HCT116 (cell line): ENCODE measurements around the gene FUNDC2. TPM values are rescaled to one million over a fixed set of nuclear protein-coding genes. Genes with fewer than 3 reads are reported as not detected.

Source experiments
- ATAC-seq: fragments of 200-7000 bp; cut with Tn5 transposase; 2 replicates; pipeline ENCODE4 v1.9.1; 2020; ENCODE audit warnings: mild to moderate bottlenecking, moderate library complexity
- BruUV-seq: library from RNA; stranded (reverse); fragments of 400-500 nt; replicated peaks from 2 replicates; lab custom pipeline; 2021; lab: Mats Ljungman, UMichigan
- CTCF ChIA-PET: fragments of 300-600 bp; sonication (Branson Sonifier 250); formaldehyde crosslinking; loops from one replicate; lab custom pipeline; 2021; ENCODE audit warnings: antibody characterized with exemption; lab: Charles Lee
- POLR2A ChIA-PET: fragments of 300-600, 350-600 bp; sonication (Branson Sonifier 250); formaldehyde crosslinking; loops from one replicate; lab custom pipeline; 2021; ENCODE audit warnings: antibody characterized with exemption; lab: Charles Lee
- RAD21 ChIA-PET, 2 experiments: fragments of 300-600 bp; sonication (Branson Sonifier 250); formaldehyde crosslinking; loops; one replicate each; lab custom pipeline; 2023; ENCODE audit warnings: low total read pairs in 2 of 2; ENCODE audit not compliant: uncharacterized antibody in 2 of 2, unreplicated experiment in 2 of 2, low non-redundant PET in 1 of 2; lab: Charles Lee
- DNase-seq: peaks from one replicate; pipeline ENCODE4 v3.0.0-alpha.2; 2010; ENCODE audit warnings: low read depth, low spot score
- H2AFZ ChIP-seq: fragments of 200-600 bp; shearing (Covaris generic), sonication (generic); 2 replicates; pipeline ENCODE4 v1.6.1; 2017; ENCODE audit warnings: low read depth, mixed run types, mixed read lengths, antibody characterized with exemption, low read length; ENCODE audit not compliant: poor library complexity, severe bottlenecking
- H3K27ac ChIP-seq: 2 replicates; pipeline ENCODE4 v1.5.1; 2012; ENCODE audit warnings: low read depth, low read length
- H3K27me3 ChIP-seq: fragments of 200-600 bp; sonication (generic); 2 replicates; pipeline ENCODE4 v1.6.1; 2016; ENCODE audit warnings: mixed run types, low read length, mixed read lengths; ENCODE audit not compliant: insufficient read depth
- H3K36me3 ChIP-seq, 2 experiments: fragments of 200-500 bp in 1 of 2; fragments of 200-600 bp in 1 of 2; sonication (Bioruptor generic) in 1 of 2; sonication (generic) in 1 of 2; 2 replicates each; pipeline versions ENCODE4 v1.5.1 to v1.6.1; 2014 to 2016; ENCODE audit warnings: low read length in 2 of 2, inconsistent platforms in 1 of 2, mixed read lengths in 1 of 2, mixed run types in 1 of 2; ENCODE audit not compliant: insufficient read depth in 2 of 2, control insufficient read depth in 1 of 2
- H3K4me1 ChIP-seq, 2 experiments: fragments of 200-600 bp in 1 of 2; sonication (generic) in 1 of 2; 2 replicates each; pipeline versions ENCODE4 v1.5.1 to v1.6.1; 2012 to 2017; ENCODE audit warnings: low read length in 2 of 2, inconsistent platforms in 1 of 2, mild to moderate bottlenecking in 1 of 2, mixed read lengths in 1 of 2, mixed run types in 1 of 2, moderate library complexity in 1 of 2; ENCODE audit not compliant: insufficient read depth in 2 of 2, control insufficient read depth in 1 of 2
- H3K4me2 ChIP-seq: fragments of 200-600 bp; sonication (generic); 2 replicates; pipeline ENCODE4 v1.6.1; 2017; ENCODE audit warnings: mixed run types, low read length, mixed read lengths
- H3K4me3 ChIP-seq, 2 experiments: fragments of 200-600 bp in 1 of 2; sonication (generic) in 1 of 2; replicated peaks in 1 of 2; 2 replicates each; pipeline ENCODE4 v1.5.1; 2011 to 2016; ENCODE audit warnings: low read length in 2 of 2, control low read depth in 1 of 2, low read depth in 1 of 2, mild to moderate bottlenecking in 1 of 2, mixed read lengths in 1 of 2, mixed run types in 1 of 2
- H3K79me2 ChIP-seq: fragments of 200-600 bp; sonication (generic); 2 replicates; pipeline ENCODE4 v1.6.1; 2017; ENCODE audit warnings: mild to moderate bottlenecking, mixed run types, low read length, moderate library complexity, mixed read lengths; ENCODE audit not compliant: insufficient read depth
- H3K9ac ChIP-seq: fragments of 200-600 bp; sonication (generic); 2 replicates; pipeline ENCODE4 v1.6.1; 2016; ENCODE audit warnings: low read length, mixed read lengths
- H3K9me2 ChIP-seq: fragments of 200-600 bp; sonication (generic), shearing (Covaris generic); 2 replicates; pipeline ENCODE4 v1.6.1; 2017; ENCODE audit warnings: mixed run types, mild to moderate bottlenecking, moderate library complexity; ENCODE audit not compliant: insufficient read depth
- H3K9me3 ChIP-seq, 2 experiments: fragments of 200-500 bp in 1 of 2; fragments of 200-600 bp in 1 of 2; sonication (Bioruptor generic) in 1 of 2; sonication (generic) in 1 of 2; 2 replicates each; pipeline ENCODE4 v1.6.1; 2014 to 2017; ENCODE audit warnings: low read length in 2 of 2, mixed read lengths in 2 of 2, inconsistent platforms in 1 of 2, low read depth in 1 of 2, mild to moderate bottlenecking in 1 of 2, mixed run types in 1 of 2, moderate library complexity in 1 of 2; ENCODE audit not compliant: control insufficient read depth in 1 of 2, insufficient read depth in 1 of 2
- H4K20me1 ChIP-seq: fragments of 200-600 bp; sonication (generic), shearing (Covaris generic); 2 replicates; pipeline ENCODE4 v1.6.1; 2017; ENCODE audit warnings: mixed run types, mild to moderate bottlenecking, moderate library complexity; ENCODE audit not compliant: insufficient read depth
- CBX3 ChIP-seq: IDR thresholded peaks from 2 replicates; pipeline ENCODE4 v1.6.1; 2012; ENCODE audit warnings: low read depth
- CEBPB ChIP-seq: IDR thresholded peaks from 2 replicates; pipeline ENCODE4 v1.6.1; 2012; ENCODE audit warnings: low read depth
- ELF1 ChIP-seq: IDR thresholded peaks from 2 replicates; pipeline ENCODE4 v1.6.1; 2012; ENCODE audit warnings: low read depth, borderline replicate concordance
- FOSL1 ChIP-seq: IDR thresholded peaks from 2 replicates; pipeline ENCODE4 v1.6.1; 2012; ENCODE audit warnings: low read depth
- POLR2A ChIP-seq: IDR thresholded peaks from 2 replicates; pipeline ENCODE4 v1.7.0; 2011; ENCODE audit warnings: borderline replicate concordance; ENCODE audit not compliant: insufficient read depth, insufficient read length; ENCODE audit errors: extremely low read depth
- SIN3A ChIP-seq: IDR thresholded peaks from 2 replicates; pipeline ENCODE4 v1.6.1; 2012; ENCODE audit warnings: low read depth
- SP1 ChIP-seq: IDR thresholded peaks from 2 replicates; pipeline ENCODE4 v1.6.1; 2012; ENCODE audit warnings: low read depth
- YY1 ChIP-seq: IDR thresholded peaks from 2 replicates; pipeline ENCODE4 v1.6.1; 2011; ENCODE audit warnings: low read length, low read depth, moderate library complexity, mild to moderate bottlenecking; ENCODE audit not compliant: insufficient replicate concordance; ENCODE audit errors: extremely low read depth
- ZBTB33 ChIP-seq: IDR thresholded peaks from 2 replicates; pipeline ENCODE4 v1.6.1; 2011; ENCODE audit warnings: mild to moderate bottlenecking, low read length, moderate library complexity; ENCODE audit not compliant: insufficient replicate concordance; ENCODE audit errors: extremely low read depth
- intact Hi-C: fragments of 100-400 bp; cut with micrococcal nuclease; formaldehyde crosslinking; loops from 2 replicates; pipeline ENCODE4 v1.10.0; 2022
- total RNA-seq: library from RNA; stranded (reverse); gene quantifications from one replicate; pipeline ENCODE4 v1.2.1, GENCODE V29; 2021; ENCODE audit not compliant: unreplicated experiment
- TF ChIP-seq, protein P1 (sequence below), 3 experiments: fragments of 200-600 bp in 1 of 3; sonication (generic) in 1 of 3; IDR thresholded peaks in 2 of 3; conservative IDR thresholded peaks in 1 of 3; 2 replicates each; pipeline ENCODE4 v1.5.1; 2012 to 2017; ENCODE audit warnings: low read depth in 2 of 3, low read length in 2 of 3, antibody characterized with exemption in 1 of 3, borderline replicate concordance in 1 of 3, control low read depth in 1 of 3, mild to moderate bottlenecking in 1 of 3, mixed read lengths in 1 of 3, mixed run types in 1 of 3, moderate library complexity in 1 of 3; ENCODE audit not compliant: insufficient read depth in 1 of 3

The FUNDC2 gene
- total RNA-seq, 1 experiment from 2014 or later: 32.5 TPM

- ChIA-PET POLR2A (interaction anchor here (1.3 kb wide), 1 partner anchor 35 kb away, joined by 3 read pairs; the partner anchor contains the start of gene FUNDC2), CTCF (no interaction called here)
- Histone ChIP-seq H3K9me2 (no peaks in the 10 kb centered on the region), H3K36me3 (no peaks in the 10 kb centered on the region)
- TF ChIP-seq YY1 (no peak), CEBPB (no peak), ELF1 (no peak), POLR2A (no peak), FOSL1 (no peak), CBX3 (no peak), SIN3A (no peak), SP1 (no peak), ZBTB33 (no peak)
- TF ChIP-seq, protein P1, sequence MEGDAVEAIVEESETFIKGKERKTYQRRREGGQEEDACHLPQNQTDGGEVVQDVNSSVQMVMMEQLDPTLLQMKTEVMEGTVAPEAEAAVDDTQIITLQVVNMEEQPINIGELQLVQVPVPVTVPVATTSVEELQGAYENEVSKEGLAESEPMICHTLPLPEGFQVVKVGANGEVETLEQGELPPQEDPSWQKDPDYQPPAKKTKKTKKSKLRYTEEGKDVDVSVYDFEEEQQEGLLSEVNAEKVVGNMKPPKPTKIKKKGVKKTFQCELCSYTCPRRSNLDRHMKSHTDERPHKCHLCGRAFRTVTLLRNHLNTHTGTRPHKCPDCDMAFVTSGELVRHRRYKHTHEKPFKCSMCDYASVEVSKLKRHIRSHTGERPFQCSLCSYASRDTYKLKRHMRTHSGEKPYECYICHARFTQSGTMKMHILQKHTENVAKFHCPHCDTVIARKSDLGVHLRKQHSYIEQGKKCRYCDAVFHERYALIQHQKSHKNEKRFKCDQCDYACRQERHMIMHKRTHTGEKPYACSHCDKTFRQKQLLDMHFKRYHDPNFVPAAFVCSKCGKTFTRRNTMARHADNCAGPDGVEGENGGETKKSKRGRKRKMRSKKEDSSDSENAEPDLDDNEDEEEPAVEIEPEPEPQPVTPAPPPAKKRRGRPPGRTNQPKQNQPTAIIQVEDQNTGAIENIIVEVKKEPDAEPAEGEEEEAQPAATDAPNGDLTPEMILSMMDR (IDR thresholded peaks at IDR 0.05 in 2 of 3, conservative IDR thresholded peaks at IDR 0.05 in 1 of 3; ENCODE audit: borderline replicate concordance in 1 of 3, insufficient read depth in 1 of 3, low read depth in 2 of 3, low read length in 2 of 3): no peak
- TF ChIP-seq, all 23 proteins: peak for 0
- Histone ChIP-seq H3K9ac (no peak overlapping the region), H2AFZ (no peak overlapping the region), H3K79me2 (no peaks in the 10 kb centered on the region), H3K4me2 (no peak overlapping the region), H4K20me1 (no peaks in the 10 kb centered on the region), H3K4me1 (no peaks in the 10 kb centered on the region), H3K9me3 (no peaks in the 10 kb centered on the region), H3K27ac (no peak overlapping the region), H3K27me3 (no peaks in the 10 kb centered on the region), H3K4me3 (no peak overlapping the region)
- RAD21 ChIA-PET: no interaction called here
- DNase-seq (no peak), ATAC-seq (no peak)
- intact Hi-C loops: no loop called here
- no TSS peak for BruUV-seq
These were observed 35.2 kb upstream of the FUNDC2 start for GRCh38 chrX:154991476-154991875.
